H1 (cell line): ENCODE measurements around the gene SLC6A8. TPM values are rescaled to one million over a fixed set of nuclear protein-coding genes. Genes with fewer than 3 reads are reported as not detected.

ENCODE experiments used
- GABPA ChIP-seq: IDR thresholded peaks from 2 replicates; pipeline ENCODE4 v1.6.1; 2011; ENCODE audit warnings: mild to moderate bottlenecking, low read length, moderate library complexity, borderline replicate concordance; ENCODE audit not compliant: insufficient read depth
- HDAC6 ChIP-seq: IDR thresholded peaks from one replicate; pipeline ENCODE4 v1.7.1; 2012; ENCODE audit warnings: low read depth, mild to moderate bottlenecking, inconsistent platforms, low read length, moderate library complexity
- JUND ChIP-seq: IDR thresholded peaks from 2 replicates; pipeline ENCODE4 v1.6.1; 2011; ENCODE audit warnings: mild to moderate bottlenecking, improper control_type of control experiment, low read length
- KDM1A ChIP-seq: fragments of 200-600, 300-600 bp; sonication (generic); IDR thresholded peaks from 2 replicates; pipeline ENCODE4 v1.7.1; 2016; ENCODE audit warnings: mild to moderate bottlenecking, low read length, borderline replicate concordance
- RAD21 ChIP-seq, 2 experiments: IDR thresholded peaks in 1 of 2; conservative IDR thresholded peaks in 1 of 2; 2 replicates each; pipeline ENCODE4 v1.6.1; 2011; ENCODE audit warnings: low read depth in 2 of 2, low read length in 2 of 2, improper control_type of control experiment in 1 of 2, inconsistent platforms in 1 of 2, mild to moderate bottlenecking in 1 of 2, moderate library complexity in 1 of 2
- RFX5 ChIP-seq: IDR thresholded peaks from 2 replicates; pipeline ENCODE4 v1.6.1; 2011; ENCODE audit warnings: low read depth, low read length, improper control_type of control experiment, borderline replicate concordance
- SP4 ChIP-seq: IDR thresholded peaks from 2 replicates; pipeline ENCODE4 v1.6.1; 2012; ENCODE audit warnings: low read length, inconsistent platforms
- TAF7 ChIP-seq: optimal IDR thresholded peaks from 2 replicates; pipeline ENCODE3; 2011; ENCODE audit warnings: low read depth, mild to moderate bottlenecking, inconsistent platforms, low read length, moderate library complexity, borderline replicate concordance
- TBP ChIP-seq: IDR thresholded peaks from 2 replicates; pipeline ENCODE4 v1.6.1; 2011; ENCODE audit warnings: low read depth, low read length, improper control_type of control experiment
- TEAD4 ChIP-seq: IDR thresholded peaks from 2 replicates; pipeline ENCODE4 v1.6.1; 2012; ENCODE audit warnings: low read depth, low read length, inconsistent platforms, mixed read lengths
- polyA plus RNA-seq, 7 experiments: library from polyadenylated mRNA; depleted of rRNA in 3 of 7; stranded (reverse) in 5 of 7; unstranded in 2 of 7; fragments of >200 nt in 5 of 7; fragments of 200-250 nt in 2 of 7; gene quantifications; 1 replicate in 5 of 7; 2 replicates in 1 of 7; 4 replicates in 1 of 7; pipeline versions ENCODE4 v1.2.1 to v1.2.3, GENCODE V29; 2011 to 2013; ENCODE audit warnings: missing spikeins in 2 of 7, mixed read lengths in 2 of 7
- total RNA-seq: library from RNA; stranded (reverse); fragmentation: NEBNext Ultra II Directional; extraction: Animal tissue kit (Norgen Biotek cat#: 25700); gene quantifications from 2 replicates; pipeline ENCODE4 v1.2.1, GENCODE V29; 2021
- TF ChIP-seq, protein P1 (sequence below): IDR thresholded peaks from 2 replicates; pipeline ENCODE4 v1.6.1; 2012; ENCODE audit warnings: inconsistent platforms

Gene SLC6A8
- total and polyA plus RNA-seq, 2 of the 8 experiments (the other 6 are each of a cell fraction or from before 2014, with no cell fraction given): 87.7 to 94.7 TPM

DNA sequence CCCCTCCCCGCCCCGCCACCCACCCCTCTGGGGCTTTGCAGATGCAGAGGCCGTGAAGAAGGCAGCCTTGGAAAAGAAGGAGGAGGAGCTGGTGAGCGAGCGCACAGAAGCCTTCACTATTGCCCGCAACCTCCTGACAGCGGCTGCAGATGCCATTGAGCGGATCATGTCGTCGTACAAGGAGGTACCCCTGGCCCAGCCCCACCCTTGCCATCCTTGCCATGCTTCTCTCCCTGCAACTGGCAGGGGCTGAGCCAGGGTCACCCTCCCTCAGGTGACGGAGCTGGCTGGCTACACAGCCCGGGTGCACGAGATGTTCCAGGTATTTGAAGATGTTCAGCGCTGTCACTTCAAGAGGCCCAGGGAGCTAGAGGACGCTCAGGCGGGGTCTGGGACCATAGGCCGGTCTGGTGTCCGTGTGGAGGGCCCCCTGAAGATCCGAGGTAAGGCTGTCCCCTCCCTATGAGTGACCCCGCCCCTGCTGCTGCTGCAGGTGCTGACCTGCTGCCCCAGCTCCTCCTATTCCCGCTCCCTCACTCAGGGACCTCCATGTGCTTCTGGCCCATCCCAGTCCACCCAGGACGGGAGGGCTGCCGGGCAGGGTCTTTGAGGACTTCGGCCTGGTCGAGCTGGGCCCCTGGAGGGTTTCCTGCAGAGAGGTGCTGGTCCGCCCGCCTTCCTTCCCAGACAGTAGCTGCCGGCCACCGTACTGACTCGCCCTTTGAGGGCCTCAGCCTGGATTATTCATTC lies 48.5 kb downstream of the SLC6A8 start (continued):
- TF ChIP-seq KDM1A: no peak
- TF ChIP-seq TAF7: no peak
- no peak for TF ChIP-seq JUND
- no peak for TF ChIP-seq SP4
- TF ChIP-seq RFX5: no peak
- TF ChIP-seq, protein P1, sequence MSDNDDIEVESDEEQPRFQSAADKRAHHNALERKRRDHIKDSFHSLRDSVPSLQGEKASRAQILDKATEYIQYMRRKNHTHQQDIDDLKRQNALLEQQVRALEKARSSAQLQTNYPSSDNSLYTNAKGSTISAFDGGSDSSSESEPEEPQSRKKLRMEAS: no peak
- no peak for TF ChIP-seq TEAD4
- no peak for TF ChIP-seq GABPA
- no peak for TF ChIP-seq RAD21 (IDR thresholded peaks at IDR 0.05 in 1 of 2, conservative IDR thresholded peaks at IDR 0.05 in 1 of 2; ENCODE audit: low read depth in 2 of 2, low read length in 2 of 2)
- no peak for TF ChIP-seq TBP
- TF ChIP-seq HDAC6: no peak
- TF ChIP-seq, all 59 proteins: peak for 0
